Glutamatergic neuron (in vitro differentiated cells): ENCODE data around the gene LGALS9. TPM values are rescaled to one million over a fixed set of nuclear protein-coding genes. Genes with fewer than 3 reads are reported as not detected.

Experiments
- total RNA-seq: library from RNA; stranded (reverse); fragmentation: NEBNext Ultra II Directional; extraction: Animal tissue kit (Norgen Biotek cat#: 25700); gene quantifications from one replicate; pipeline ENCODE4 v1.2.1, GENCODE V29; 2021; ENCODE audit not compliant: unreplicated experiment

The LGALS9 gene
- total RNA-seq, 1 donor from 2014 or later: 6.5 TPM

Other genes starting within 250 kb of the LGALS9 start
- gene KSR1, start 174.7 kb upstream of the LGALS9 start, total RNA-seq: 203 TPM
- gene NOS2, start 169.3 kb downstream of the LGALS9 start, total RNA-seq: 0.25 TPM